Measurements from ENCODE around the gene WIZ.
"Not testable (repeated sequence)": the region's sequence is repeated elsewhere in the genome, so short reads cannot be mapped to it uniquely, and the experiment has no call there.

Gene WIZ

DNA sequence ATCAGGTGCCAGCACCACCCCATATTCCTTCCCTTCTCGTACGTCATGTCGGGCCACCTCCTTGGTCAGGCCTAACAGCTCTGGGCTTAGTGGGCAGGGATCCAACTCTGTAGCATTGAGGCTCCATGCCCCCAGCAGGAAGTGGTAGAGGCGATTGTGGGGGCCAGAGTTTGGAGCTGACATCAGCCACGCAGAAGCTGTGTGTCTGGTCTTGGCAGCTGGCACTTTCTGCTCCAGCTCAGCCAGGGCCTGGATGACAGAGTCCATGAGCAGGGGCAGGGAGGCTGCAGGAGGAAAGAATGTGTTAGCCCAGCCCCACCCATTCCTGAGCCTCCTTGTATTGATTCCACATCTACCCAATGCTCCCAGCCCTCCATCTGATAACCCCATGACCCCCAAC, 26.6 kb upstream of the WIZ start:
- Histone ChIP-seq H3K4me1 (ENCODE audit: control insufficient read depth in 1 of 2, insufficient read depth in 2 of 2, low read length in 2 of 2) (no peaks in the 10 kb centered on the region), H3K27ac (ENCODE audit: low read depth, low read length) (no peak overlapping the region), H3K27me3 (ENCODE audit: control insufficient read depth in 1 of 2, insufficient read depth in 2 of 2, low read length in 2 of 2) (no peaks in the 10 kb centered on the region)

GRCh38 chr19:15475611-15476010, 25.9 kb upstream of the WIZ start:
- Histone ChIP-seq H3K27me3 (ENCODE audit: control insufficient read depth in 1 of 2, insufficient read depth in 2 of 2, low read length in 2 of 2) (no peaks in the 10 kb centered on the region), H3K9ac (ENCODE audit: low read depth in 1 of 2, low read length in 2 of 2) (no peak overlapping the region), H3K27ac (ENCODE audit: low read depth, low read length) (no peak overlapping the region), H3K4me3 (ENCODE audit: low read depth in 1 of 2, low read length in 2 of 2) (no peak overlapping the region), H3K9me3 (ENCODE audit: control insufficient read depth in 1 of 2, low read length in 2 of 2) (no peaks in the 10 kb centered on the region), H3K4me1 (ENCODE audit: control insufficient read depth in 1 of 2, insufficient read depth in 2 of 2, low read length in 2 of 2) (no peaks in the 10 kb centered on the region), H3K36me3 (ENCODE audit: control insufficient read depth in 1 of 2, insufficient read depth in 2 of 2, low read length in 2 of 2) (no peaks in the 10 kb centered on the region)

More for the DNA sequence above, 26.6 kb upstream of the WIZ start:
- Histone ChIP-seq H3K9me3 (ENCODE audit: control insufficient read depth in 1 of 2, low read length in 2 of 2) (no peaks in the 10 kb centered on the region), H3K4me3 (ENCODE audit: low read depth in 1 of 2, low read length in 2 of 2) (no peak overlapping the region), H3K9ac (ENCODE audit: low read depth in 1 of 2, low read length in 2 of 2) (no peak overlapping the region), H3K36me3 (ENCODE audit: control insufficient read depth in 1 of 2, insufficient read depth in 2 of 2, low read length in 2 of 2) (no peaks in the 10 kb centered on the region)

- Histone ChIP-seq H3K4me3 (ENCODE audit: low read depth in 1 of 2, low read length in 2 of 2) (no peak overlapping the region), H3K9ac (ENCODE audit: low read depth in 1 of 2, low read length in 2 of 2) (no peak overlapping the region), H3K27me3 (ENCODE audit: control insufficient read depth in 1 of 2, insufficient read depth in 2 of 2, low read length in 2 of 2) (no peaks in the 10 kb centered on the region), H3K9me3 (ENCODE audit: control insufficient read depth in 1 of 2, low read length in 2 of 2) (no peaks in the 10 kb centered on the region), H3K4me1 (ENCODE audit: control insufficient read depth in 1 of 2, insufficient read depth in 2 of 2, low read length in 2 of 2) (no peaks in the 10 kb centered on the region), H3K36me3 (ENCODE audit: control insufficient read depth in 1 of 2, insufficient read depth in 2 of 2, low read length in 2 of 2) (no peaks in the 10 kb centered on the region), H3K27ac (ENCODE audit: low read depth, low read length) (no peak overlapping the region)
Observed at GRCh38 chr19:15475169-15475568, 25.4 kb upstream of the WIZ start.

GRCh38 chr19:15473821-15474220, 24.1 kb upstream of the WIZ start:
- not testable (repeated sequence) for H3K4me1 ChIP-seq (ENCODE audit: control insufficient read depth in 1 of 2, insufficient read depth in 2 of 2, low read length in 2 of 2); H3K36me3 ChIP-seq (ENCODE audit: control insufficient read depth in 1 of 2, insufficient read depth in 2 of 2, low read length in 2 of 2); H3K9me3 ChIP-seq (ENCODE audit: control insufficient read depth in 1 of 2, low read length in 2 of 2); H3K9ac ChIP-seq (ENCODE audit: low read depth in 1 of 2, low read length in 2 of 2); H3K27ac ChIP-seq (ENCODE audit: low read depth, low read length); H3K4me3 ChIP-seq (ENCODE audit: low read depth in 1 of 2, low read length in 2 of 2)
- H3K27me3 ChIP-seq (ENCODE audit: control insufficient read depth in 1 of 2, insufficient read depth in 2 of 2, low read length in 2 of 2): peaks cover 8 to 12% of the 10 kb centered on the region in 2 donors

- Histone ChIP-seq H3K36me3 (ENCODE audit: control insufficient read depth in 1 of 2, insufficient read depth in 2 of 2, low read length in 2 of 2) (no peaks in the 10 kb centered on the region), H3K27me3 (ENCODE audit: control insufficient read depth in 1 of 2, insufficient read depth in 2 of 2, low read length in 2 of 2) (peaks cover 11 to 13% of the 10 kb centered on the region in 2 donors), H3K9me3 (ENCODE audit: control insufficient read depth in 1 of 2, low read length in 2 of 2) (no peaks in the 10 kb centered on the region), H3K4me1 (ENCODE audit: control insufficient read depth in 1 of 2, insufficient read depth in 2 of 2, low read length in 2 of 2) (peaks cover 0 to 18% of the 10 kb centered on the region in 2 donors), H3K4me3 (ENCODE audit: low read depth in 1 of 2, low read length in 2 of 2) (no peak overlapping the region), H3K27ac (ENCODE audit: low read depth, low read length) (no peak overlapping the region), H3K9ac (ENCODE audit: low read depth in 1 of 2, low read length in 2 of 2) (no peak overlapping the region)
Observed at GRCh38 chr19:15471639-15472101, 21.9 kb upstream of the WIZ start.

DNA sequence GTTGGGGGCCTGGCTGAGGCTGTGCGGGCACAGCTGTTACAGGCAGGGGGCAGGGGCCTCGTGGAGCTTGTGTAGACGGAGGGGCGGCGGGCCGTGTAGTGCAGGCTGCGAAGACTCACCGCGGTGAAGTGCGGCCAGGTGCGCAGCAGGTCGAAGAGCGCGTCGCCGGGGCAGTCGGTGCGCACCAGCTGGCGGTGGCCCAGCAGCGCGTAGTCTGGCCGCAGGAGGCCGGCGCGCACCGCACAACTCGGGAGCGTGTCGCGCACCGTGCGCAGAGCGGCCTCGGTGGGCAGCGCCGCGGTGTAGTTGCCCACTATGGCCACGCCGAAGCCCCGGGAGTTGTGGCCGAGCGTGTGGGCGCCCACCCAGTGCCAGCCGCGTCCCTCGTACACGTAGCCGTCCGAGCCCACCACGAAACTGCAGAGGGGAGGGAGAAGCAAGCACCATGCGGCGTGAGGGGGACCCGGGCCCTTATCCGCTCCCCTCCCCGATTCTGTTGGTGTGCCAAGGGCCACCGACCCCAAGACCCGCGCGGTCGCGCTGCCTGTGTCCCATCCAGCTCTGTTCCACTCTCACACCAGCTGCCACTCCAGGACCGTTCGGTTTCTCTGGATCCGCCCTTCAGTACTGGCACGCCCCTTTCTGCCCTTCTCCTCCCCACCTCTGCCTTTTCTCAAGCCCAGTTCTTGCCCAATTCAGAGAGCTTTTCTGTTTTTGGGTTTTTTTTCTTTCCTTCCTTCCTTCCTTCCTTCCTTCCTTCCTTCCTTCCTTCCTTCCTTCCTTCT, 19.9 kb upstream of the WIZ start:
- Histone ChIP-seq H3K9ac (ENCODE audit: low read depth in 1 of 2, low read length in 2 of 2) (peak overlapping the region in 1 of 2 donors; percentile 63), H3K27ac (ENCODE audit: low read depth, low read length) (no peak overlapping the region), H3K9me3 (ENCODE audit: control insufficient read depth in 1 of 2, low read length in 2 of 2) (no peaks in the 10 kb centered on the region), H3K4me3 (ENCODE audit: low read depth in 1 of 2, low read length in 2 of 2) (peak overlapping the region; percentile 50 to 68), H3K36me3 (ENCODE audit: control insufficient read depth in 1 of 2, insufficient read depth in 2 of 2, low read length in 2 of 2) (no peaks in the 10 kb centered on the region), H3K27me3 (ENCODE audit: control insufficient read depth in 1 of 2, insufficient read depth in 2 of 2, low read length in 2 of 2) (peaks cover 11 to 13% of the 10 kb centered on the region in 2 donors), H3K4me1 (ENCODE audit: control insufficient read depth in 1 of 2, insufficient read depth in 2 of 2, low read length in 2 of 2) (peaks cover 0 to 19% of the 10 kb centered on the region in 2 donors)

DNA sequence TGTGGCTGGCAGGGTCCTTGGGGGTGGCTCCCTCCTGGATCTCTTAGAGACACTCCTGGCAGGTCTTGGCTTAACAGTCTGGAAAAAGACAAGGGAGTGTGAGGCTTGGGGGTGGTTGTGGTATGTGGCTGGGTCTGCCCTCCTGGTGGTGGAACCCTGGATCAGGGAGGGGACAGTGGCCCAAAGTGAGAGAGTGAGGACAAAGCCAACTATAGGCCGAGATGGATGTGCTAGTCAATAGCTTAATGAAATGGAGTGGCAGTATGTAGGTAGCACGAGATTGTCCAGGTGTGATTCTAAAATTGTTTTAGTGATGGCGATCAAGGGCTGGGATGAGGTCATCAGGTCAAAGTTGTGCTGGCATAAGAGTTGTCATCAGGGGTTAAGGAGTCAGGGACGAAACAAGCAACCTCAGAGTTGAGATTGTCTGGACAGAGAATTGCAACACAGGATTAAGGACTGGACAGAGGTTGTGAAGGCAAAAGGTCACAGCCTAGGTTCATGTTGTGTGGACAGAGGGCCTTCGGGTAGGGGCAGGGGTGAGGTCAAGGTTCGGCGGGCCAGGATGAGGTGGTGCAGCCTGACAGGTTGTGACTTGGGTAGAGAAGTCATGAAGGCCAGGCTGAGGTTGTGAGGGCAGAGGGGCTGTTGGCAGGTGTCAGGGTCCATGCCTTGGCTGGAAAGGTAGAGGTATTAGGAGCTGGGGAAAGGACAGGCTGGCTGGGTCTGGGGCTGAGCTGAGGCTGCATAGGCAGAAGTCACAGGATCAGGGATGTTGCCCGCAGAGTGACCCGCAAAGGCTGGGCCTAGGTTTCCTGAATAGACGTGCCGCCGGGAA, 19.1 kb upstream of the WIZ start:
- no peak overlapping the region for H3K9ac ChIP-seq (ENCODE audit: low read depth in 1 of 2, low read length in 2 of 2)

DNA sequence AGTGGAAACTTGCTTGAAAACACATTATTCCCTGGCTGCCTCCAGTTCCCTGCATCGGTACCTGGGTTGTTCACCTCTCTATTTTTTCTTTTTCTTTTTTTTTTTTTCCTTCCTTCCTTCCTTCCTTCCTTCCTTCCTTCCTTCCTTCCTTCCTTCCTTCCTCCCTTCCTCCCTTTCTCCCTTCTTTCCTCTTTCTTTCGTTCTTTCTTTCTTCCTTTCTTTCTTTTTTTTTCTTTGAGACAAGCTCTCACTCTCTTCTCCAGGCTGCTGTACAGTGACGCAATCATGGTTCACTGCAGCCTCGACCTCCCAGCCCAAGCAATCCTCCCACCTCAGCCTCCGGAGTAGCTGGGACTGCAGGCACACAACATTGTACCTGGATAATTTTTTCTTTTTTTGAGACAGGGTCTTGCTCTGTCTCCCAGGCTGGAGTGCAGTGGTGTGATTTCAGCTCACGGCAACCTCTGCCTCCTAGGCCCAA, 18.0 kb upstream of the WIZ start:
- Histone ChIP-seq H3K27ac (ENCODE audit: low read depth, low read length) (no peak overlapping the region), H3K4me1 (ENCODE audit: control insufficient read depth in 1 of 2, insufficient read depth in 2 of 2, low read length in 2 of 2) (peaks cover 0 to 19% of the 10 kb centered on the region in 2 donors), H3K9ac (ENCODE audit: low read depth in 1 of 2, low read length in 2 of 2) (no peak overlapping the region), H3K9me3 (ENCODE audit: control insufficient read depth in 1 of 2, low read length in 2 of 2) (no peaks in the 10 kb centered on the region), H3K36me3 (ENCODE audit: control insufficient read depth in 1 of 2, insufficient read depth in 2 of 2, low read length in 2 of 2) (no peaks in the 10 kb centered on the region), H3K4me3 (ENCODE audit: low read depth in 1 of 2, low read length in 2 of 2) (no peak overlapping the region), H3K27me3 (ENCODE audit: control insufficient read depth in 1 of 2, insufficient read depth in 2 of 2, low read length in 2 of 2) (peaks cover 11 to 13% of the 10 kb centered on the region in 2 donors)

More for the DNA sequence above, 19.1 kb upstream of the WIZ start:
- Histone ChIP-seq H3K4me1 (ENCODE audit: control insufficient read depth in 1 of 2, insufficient read depth in 2 of 2, low read length in 2 of 2) (peaks cover 0 to 19% of the 10 kb centered on the region in 2 donors), H3K36me3 (ENCODE audit: control insufficient read depth in 1 of 2, insufficient read depth in 2 of 2, low read length in 2 of 2) (no peaks in the 10 kb centered on the region), H3K4me3 (ENCODE audit: low read depth in 1 of 2, low read length in 2 of 2) (peak overlapping the region; percentile 50 to 68), H3K9me3 (ENCODE audit: control insufficient read depth in 1 of 2, low read length in 2 of 2) (no peaks in the 10 kb centered on the region), H3K27ac (ENCODE audit: low read depth, low read length) (no peak overlapping the region), H3K27me3 (ENCODE audit: control insufficient read depth in 1 of 2, insufficient read depth in 2 of 2, low read length in 2 of 2) (peaks cover 11 to 13% of the 10 kb centered on the region in 2 donors)

- H3K9me3 ChIP-seq (ENCODE audit: control insufficient read depth in 1 of 2, low read length in 2 of 2): no peaks in the 10 kb centered on the region
- no peak overlapping the region for H3K9ac ChIP-seq (ENCODE audit: low read depth in 1 of 2, low read length in 2 of 2)
- no peaks in the 10 kb centered on the region for H3K36me3 ChIP-seq (ENCODE audit: control insufficient read depth in 1 of 2, insufficient read depth in 2 of 2, low read length in 2 of 2)
- no peak overlapping the region for H3K27ac ChIP-seq (ENCODE audit: low read depth, low read length)
- no peak overlapping the region for H3K4me3 ChIP-seq (ENCODE audit: low read depth in 1 of 2, low read length in 2 of 2)
- peaks cover 11 to 13% of the 10 kb centered on the region in 2 donors for H3K27me3 ChIP-seq (ENCODE audit: control insufficient read depth in 1 of 2, insufficient read depth in 2 of 2, low read length in 2 of 2)
- peaks cover 0 to 19% of the 10 kb centered on the region in 2 donors for H3K4me1 ChIP-seq (ENCODE audit: control insufficient read depth in 1 of 2, insufficient read depth in 2 of 2, low read length in 2 of 2)
Observed at GRCh38 chr19:15466851-15467733, 17.3 kb upstream of the WIZ start.
